Left renal pelvis (tissue), 4 donors: ENCODE results near the gene PLEKHJ1. TPM values are rescaled to one million over a fixed set of nuclear protein-coding genes. Genes with fewer than 3 reads are reported as not detected.

ENCODE experiments used
- DNase-seq, 4 donors: peaks; one replicate each; pipeline ENCODE4 v3.0.0-alpha.2; 2013; ENCODE audit warnings: low read depth in 4 of 4, low spot score in 3 of 4
- polyA plus RNA-seq, 4 donors: library from polyadenylated mRNA; unstranded; fragments of 120-200 nt; gene quantifications; one replicate each; pipeline ENCODE4 v1.2.1, GENCODE V29; 2013; ENCODE audit not compliant: insufficient read length in 4 of 4

The PLEKHJ1 gene
- polyA plus RNA-seq, 4 donors: 53.6 to 86.5 (median 56.1) TPM

GRCh38 chr19:2270423-2271233 lies 34.5 kb upstream of the PLEKHJ1 start:
- DNase-seq: no peak

- no peak for DNase-seq
Measured at GRCh38 chr19:2270157-2270422, 34.0 kb upstream of the PLEKHJ1 start.

GRCh38 chr19:2269244-2270156 lies 33.4 kb upstream of the PLEKHJ1 start:
- DNase-seq: peak; percentile 83 to 94 (median 93)

- no peak for DNase-seq
Measured at GRCh38 chr19:2268861-2269243, 32.7 kb upstream of the PLEKHJ1 start.

- DNase-seq: no peak
Measured at GRCh38 chr19:2268480-2268830, 32.3 kb upstream of the PLEKHJ1 start.

GRCh38 chr19:2266183-2266993 lies 30.3 kb upstream of the PLEKHJ1 start:
- DNase-seq: no peak

- no peak for DNase-seq
Measured at GRCh38 chr19:2261438-2262172, 25.5 kb upstream of the PLEKHJ1 start.

GRCh38 chr19:2260341-2260805 lies 24.2 kb upstream of the PLEKHJ1 start:
- DNase-seq: no peak

- no peak for DNase-seq
Measured at GRCh38 chr19:2259336-2259735, 23.2 kb upstream of the PLEKHJ1 start.

GRCh38 chr19:2255982-2256685 lies 20.0 kb upstream of the PLEKHJ1 start, which contains the start of gene JSRP1:
Gene JSRP1, minus strand, starts transcription at chr19:2256417. Its CDS starts 1,103 bp downstream, at chr19:2255314.
- no peak for DNase-seq

GRCh38 chr19:2255112-2255845 lies 19.1 kb upstream of the PLEKHJ1 start:
- DNase-seq: no peak

- no peak for DNase-seq
Measured at GRCh38 chr19:2254064-2254872, 18.1 kb upstream of the PLEKHJ1 start.

- DNase-seq: no peak
Measured at GRCh38 chr19:2253106-2254063, 17.3 kb upstream of the PLEKHJ1 start.

GRCh38 chr19:2252797-2253105 lies 16.6 kb upstream of the PLEKHJ1 start:
- no peak for DNase-seq

- DNase-seq: no peak
Measured at GRCh38 chr19:2252055-2252796, 16.1 kb upstream of the PLEKHJ1 start.
